ENCODE measurements around the gene ARHGAP45.
A peak's percentile ranks its signal among the peaks of the same experiment; 100 is the strongest.

ARHGAP45 gene

DNA sequence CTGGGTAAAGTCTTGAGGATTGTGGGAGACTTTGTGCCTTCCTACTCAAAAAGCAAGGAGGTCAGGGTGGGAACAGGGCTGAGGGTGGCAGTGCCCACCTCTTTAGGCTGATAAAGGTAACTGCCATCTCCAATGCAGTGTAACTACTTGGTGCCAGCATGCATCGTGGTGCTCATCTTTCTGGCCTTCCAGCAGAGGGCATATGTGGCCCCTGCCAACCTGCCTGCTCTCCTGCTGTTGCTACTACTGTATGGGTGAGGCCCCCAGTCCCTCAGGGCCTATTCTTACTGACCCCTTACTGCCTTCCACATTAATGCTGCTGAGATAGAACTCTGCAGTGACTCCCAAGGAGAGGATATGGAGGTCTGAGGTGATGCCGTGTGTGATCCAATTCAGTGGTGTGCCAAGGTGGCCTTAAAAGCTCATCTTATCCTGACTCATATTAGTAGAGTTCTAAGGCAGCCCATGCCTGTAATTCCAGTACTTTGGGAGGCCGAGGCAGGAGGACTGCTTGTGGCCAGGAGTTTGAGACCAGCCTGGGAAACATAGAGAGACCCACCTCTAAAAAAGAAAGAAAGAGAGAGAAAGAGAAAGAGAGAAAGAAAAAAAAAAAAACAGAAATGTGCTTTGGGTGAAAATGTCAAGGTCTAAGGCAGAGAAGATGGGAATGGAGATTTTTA, 9.7 kb upstream of the ARHGAP45 start:
- peak; percentile 39 to 46 (median 40) for DNase-seq

DNA sequence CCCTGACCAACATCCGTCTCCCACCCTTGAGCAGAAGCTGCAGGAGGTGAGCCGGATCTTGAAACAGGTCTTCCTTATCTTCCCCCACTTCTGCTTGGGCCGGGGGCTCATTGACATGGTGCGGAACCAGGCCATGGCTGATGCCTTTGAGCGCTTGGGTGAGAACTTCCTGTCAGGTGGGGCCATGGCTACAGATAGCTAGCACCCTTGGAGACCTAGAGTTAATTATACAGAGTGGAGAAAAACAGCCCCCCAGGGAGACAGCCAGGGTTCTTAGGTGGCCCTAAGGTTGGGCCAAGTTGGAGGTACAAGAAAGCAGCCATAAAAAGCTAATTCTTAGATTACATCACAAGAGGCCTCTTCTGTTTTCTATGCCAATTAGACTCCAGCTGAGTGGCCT, 8.9 kb upstream of the ARHGAP45 start:
- DNase-seq, result no peak

DNA sequence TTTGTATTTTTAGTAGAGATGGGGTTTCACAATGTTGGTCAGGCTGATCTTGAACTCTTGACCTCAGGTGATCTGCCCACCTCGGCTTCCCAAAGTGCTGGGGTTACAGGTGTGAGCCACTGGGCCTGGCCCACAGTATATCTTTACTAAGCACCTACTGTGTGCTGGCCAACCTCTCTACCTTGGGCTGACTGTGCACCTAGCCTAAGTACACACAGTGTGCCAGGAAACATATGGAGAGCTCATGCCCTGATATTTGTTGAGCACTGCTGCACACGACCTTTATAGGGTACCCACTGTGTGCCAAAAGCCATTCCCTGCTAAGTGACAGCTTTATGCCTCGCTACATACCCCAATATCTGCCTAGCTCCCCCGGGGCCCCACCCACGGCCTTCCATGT, 6.3 kb upstream of the ARHGAP45 start:
- DNase-seq, result no peak

DNA sequence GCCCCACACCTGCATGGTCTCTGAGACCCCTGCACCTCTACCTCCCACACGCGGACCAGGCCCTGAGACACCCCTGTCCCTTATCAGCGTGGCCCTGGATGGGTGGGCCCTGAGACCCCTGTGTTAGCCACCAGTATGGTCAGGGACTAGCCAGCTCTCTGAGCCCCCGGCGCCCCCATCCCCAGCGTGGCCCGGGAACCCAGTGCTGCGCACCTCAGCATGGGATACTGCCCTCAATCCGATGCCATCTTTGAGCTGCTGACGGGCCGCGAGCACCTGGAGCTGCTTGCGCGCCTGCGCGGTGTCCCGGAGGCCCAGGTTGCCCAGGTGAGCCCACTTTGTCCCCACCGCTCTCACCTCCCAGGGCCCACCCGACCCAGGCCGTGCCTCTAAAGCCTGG, 5.0 kb upstream of the ARHGAP45 start:
- no peak for DNase-seq

DNA sequence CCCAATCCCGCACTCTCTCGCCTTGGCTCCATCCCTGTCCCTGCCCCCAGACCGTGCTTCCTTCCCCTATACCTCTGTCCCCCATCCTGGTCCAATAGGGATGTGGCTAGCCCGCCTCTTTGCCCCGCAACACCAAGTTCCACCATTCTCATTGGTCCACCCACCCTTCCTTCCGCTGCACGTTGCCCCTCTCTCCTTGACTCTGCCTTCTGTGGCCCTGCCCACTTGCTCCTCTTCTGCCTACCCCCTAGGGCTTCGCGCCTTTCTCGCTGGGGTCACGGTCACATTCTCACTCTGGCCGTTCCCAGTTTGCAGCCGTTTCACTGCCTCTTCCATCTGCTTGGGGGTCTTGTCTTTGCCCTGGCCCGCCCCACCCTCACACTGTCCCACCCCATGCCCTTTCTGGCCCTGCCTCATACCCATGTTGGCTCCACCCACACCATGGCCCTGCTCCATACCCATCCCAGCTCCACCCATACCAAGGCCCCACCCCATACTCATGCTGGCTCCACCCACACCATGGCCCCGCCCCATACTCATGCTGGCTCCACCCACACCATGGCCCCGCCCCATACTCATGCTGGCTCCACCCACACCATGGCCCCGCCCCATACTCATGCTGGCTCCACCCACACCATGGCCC, 4.5 kb upstream of the ARHGAP45 start:
- DNase-seq, result no peak

DNA sequence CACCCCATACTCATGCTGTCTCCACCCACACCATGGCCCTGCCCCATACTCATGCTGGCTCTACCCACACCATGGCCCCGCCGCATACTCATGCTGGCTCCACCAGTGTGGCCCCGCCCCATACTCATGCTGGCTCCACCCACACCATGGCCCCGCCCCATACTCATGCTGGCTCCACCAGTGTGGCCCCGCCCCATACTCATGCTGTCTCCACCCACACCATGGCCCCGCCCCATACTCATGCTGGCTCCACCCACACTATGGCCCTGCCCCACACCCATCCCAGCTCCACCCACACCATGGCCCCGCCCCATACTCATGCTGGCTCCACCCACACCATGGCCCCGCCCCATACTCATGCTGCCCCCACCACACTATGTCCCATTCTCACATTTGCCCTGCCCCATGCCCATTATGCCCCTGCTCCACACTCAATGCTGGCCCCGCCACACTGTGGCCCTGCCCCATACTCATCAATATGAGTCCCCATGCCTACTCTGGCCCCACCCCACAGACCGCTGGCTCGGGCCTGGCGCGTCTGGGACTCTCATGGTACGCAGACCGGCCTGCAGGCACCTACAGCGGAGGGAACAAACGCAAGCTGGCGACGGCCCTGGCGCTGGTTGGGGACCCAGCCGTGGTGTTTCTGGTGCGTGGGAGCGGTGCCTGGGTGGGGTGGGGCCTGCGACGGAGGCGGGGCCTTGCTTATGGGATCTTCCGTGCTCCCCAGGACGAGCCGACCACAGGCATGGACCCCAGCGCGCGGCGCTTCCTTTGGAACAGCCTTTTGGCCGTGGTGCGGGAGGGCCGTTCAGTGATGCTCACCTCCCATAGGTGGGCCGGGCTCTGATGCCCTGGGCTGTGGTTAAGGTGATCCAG, 3.7 kb upstream of the ARHGAP45 start:
- DNase-seq, result peak; percentile 63 to 74 (median 74)

DNA sequence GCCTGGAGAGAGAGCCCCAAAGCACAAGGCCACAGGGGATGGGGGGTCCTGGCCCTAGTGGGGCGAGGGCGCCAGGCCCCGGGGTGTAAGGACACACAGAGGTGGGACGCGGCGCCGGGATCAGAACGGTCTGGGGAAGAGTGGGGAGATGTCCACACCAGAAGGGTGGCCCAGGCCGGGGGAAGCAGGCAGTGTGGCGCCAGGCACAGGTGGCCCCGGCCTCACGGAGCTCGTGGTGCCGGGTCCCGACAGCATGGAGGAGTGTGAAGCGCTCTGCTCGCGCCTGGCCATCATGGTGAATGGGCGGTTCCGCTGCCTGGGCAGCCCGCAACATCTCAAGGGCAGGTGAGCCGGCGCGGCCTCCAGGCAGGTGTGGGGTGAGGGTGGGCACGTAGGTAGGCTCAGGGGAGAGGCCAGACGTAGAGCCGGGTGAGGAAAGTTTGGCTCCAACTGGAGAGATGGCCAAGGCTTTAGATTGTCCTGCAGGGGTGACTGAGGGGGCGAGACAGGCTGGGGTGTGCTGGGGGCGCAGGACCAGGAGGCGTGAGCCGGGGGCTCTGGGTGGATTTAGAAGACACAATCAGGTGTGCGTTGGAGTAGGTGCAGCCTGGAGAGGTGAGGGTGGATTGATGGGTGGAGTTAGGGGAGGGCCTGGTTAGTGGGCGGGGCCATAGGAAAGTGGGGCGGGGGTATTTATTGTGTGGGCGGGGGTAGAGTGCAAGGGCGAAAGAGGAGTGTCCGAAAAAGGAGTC, 2.9 kb upstream of the ARHGAP45 start:
- DNase-seq, result no peak

DNA sequence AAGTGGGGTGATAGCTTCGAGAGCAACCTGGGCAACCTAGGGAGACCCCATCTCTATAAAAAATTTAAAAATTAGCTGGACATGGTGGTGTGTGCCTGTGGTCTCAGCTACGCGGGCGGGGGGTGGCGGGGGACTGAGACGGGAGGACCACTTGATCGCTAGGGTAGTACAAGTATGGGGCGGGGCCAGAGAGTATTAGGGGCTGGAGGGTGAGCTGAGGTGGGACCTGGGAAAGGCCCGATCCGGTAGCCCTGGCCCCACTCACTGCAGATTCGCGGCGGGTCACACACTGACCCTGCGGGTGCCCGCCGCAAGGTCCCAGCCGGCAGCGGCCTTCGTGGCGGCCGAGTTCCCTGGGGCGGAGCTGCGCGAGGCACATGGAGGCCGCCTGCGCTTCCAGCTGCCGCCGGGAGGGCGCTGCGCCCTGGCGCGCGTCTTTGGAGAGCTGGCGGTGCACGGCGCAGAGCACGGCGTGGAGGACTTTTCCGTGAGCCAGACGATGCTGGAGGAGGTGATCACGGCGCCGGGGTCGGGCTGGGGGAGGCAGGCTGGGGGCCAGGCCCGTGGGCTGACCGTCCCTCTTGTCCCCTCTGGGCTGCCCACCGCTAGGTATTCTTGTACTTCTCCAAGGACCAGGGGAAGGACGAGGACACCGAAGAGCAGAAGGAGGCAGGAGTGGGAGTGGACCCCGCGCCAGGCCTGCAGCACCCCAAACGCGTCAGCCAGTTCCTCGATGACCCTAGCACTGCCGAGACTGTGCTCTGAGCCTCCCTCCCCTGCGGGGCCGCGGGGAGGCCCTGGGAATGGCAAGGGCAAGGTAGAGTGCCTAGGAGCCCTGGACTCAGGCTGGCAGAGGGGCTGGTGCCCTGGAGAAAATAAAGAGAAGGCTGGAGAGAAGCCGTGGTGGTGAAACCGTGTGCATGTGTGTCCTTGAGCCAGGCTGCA, 2.0 kb upstream of the ARHGAP45 start:
- peak; percentile 84 to 92 (median 88) for DNase-seq

DNA sequence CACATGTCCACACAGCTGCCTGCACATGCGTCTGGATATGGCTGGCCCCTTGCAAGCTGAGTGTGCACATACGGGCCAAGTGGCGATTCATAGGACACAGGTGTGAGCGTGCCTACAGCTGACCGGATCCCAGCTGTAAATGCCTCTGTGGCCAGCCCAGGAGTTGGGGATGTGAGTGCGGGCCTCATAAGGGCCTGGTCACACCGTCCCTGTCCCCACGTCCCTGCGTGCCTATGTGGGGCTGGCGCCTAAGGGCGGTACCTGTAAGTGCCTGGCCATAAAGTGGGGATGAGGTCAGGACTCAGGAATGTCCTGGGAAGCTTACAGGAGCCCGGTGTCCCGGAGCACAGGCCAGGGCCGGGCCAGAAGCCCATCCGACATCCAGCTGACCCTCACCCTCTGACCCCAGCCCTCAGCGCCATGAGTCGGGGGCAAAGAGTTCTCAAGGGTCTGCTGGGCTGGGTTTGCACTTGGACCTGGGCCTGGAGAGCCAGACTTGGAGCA, 1.3 kb upstream of the ARHGAP45 start:
- DNase-seq, result no peak

DNA sequence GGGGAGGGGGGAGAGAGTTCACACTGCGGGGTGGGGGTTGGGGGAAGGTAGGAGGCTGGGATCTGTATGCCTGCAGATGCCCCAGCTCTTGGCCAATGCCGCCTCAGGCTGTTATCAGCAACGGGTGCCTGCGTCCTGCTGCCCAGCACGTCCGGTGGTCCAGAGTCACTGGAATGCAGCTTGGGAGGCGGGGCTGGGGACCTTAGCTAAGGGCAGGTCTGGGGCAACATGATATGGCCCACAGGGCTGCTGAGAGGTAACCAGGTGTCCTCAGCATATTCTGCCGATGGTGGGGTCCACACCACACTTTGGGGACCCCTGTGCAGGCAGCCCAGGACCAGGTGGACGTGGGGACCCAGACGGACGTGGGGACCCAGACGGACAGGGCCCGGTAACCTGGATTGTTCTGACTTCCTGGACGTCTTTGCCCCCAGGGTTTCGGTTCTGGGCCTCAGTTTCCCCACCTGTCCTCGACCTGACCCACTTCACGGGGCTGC, 668 bp upstream of the ARHGAP45 start:
- DNase-seq, result no peak

DNA sequence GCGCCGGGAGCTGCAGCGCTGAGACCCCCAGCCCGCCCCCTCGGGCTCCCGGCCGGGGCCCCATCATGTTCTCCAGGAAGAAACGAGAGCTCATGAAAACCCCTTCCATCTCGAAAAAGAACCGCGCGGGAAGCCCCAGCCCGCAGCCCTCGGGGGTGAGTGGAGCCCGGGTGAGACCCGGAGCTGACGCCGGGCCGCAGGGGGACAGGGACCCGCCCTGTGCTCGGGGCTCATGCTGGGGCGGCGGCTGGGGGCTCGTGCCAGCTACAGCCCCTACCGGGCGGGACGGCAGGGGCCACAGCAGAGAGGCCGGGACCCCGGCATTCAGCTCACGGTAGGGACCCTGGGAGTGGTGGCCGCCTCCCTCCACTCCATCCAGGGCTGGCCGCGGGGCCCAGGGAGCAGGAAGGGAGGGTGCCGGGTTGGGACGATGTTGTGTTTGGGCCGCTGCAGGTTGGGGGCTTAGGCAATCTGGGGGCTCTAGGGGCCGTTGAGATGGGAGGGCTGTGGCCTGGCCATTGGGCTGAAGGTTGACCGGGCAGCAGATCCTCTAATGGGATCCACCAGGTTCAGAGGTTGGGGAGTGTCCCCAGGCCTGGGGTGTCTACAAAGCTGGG, 482 bp downstream of the ARHGAP45 start:
- peak; percentile 64 to 77 (median 64) for DNase-seq

DNA sequence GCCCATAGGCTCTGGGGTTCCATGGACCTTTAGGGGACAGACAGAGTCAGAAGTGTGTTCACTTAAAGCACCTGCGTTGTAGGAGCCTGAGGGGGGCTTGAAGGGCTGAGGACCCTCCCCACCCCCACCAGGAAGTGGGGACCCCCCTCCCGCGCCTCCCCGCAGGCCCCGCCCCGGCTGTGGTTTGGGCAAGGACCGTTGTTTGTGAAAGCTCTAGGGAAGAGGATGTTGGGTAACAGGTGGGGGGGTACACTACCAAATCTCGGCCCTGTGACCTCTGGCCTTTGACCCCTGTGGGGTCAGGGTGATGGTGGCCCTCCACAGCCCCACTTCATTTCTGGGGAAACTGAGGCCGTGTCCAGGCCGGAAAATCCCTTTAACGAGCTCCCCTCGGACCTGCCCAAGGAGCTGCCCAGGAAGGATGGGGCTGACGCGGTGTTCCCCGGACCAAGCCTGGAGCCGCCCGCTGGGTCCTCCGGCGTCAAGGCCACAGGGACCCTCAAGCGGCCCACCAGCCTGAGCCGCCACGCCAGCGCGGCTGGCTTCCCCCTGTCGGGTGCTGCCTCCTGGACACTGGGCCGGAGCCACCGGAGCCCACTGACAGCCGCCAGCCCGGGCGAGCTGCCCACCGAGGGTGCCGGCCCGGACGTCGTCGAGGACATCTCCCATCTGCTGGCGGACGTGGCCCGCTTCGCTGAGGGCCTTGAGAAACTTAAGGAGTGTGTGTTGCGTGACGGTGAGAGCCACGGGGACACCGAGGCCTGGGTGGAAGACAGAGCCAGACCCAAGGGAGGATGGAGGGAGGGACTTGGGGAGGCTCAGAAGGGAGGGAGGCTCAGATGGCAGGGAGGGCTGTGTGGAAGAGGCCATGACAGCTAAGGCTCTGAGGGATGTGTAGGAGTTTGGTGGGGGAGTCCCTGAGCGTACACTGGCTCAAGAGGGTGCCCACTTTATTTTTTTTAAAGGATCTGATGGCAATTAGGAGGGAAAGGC, 1.3 kb downstream of the ARHGAP45 start:
- peak; percentile 57 to 75 (median 64) for DNase-seq

DNA sequence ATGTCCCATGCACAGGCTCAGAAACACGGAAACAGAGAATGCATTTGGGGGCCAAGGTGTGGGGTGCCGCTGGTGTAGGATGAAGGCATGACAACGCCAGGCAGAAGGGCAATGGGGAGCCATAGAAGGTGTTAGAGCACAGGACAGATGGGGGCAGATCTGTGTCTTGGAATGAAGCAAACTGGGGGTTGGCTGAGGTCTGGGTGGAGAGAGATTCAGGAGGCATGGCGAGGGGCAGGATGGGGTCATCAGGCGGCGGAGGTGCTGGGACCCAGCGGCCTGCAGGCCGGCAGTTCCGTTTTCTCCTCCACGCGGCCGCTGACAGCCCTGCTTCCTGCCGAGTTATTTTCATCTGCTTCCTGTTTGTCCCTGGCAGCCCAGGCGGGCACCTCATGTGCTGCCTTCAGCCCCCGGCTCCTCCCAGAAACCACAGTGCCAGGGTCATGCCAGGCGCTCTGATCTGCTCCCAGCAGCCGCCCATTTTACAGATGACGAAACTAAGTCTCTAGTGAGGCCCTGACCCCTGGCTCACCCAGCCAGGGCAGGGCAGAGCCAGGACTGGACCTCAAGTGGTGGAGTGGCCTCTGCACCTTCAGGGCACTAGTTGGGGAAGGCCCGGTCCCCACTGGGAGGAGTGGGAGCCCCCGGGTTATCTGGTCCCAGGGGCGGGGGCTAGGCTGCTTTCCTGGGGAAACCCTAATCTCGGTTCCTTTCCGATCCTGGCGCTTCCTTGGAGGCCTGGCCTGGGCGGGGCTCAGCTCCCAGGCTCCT, 2.2 kb downstream of the ARHGAP45 start:
- DNase-seq, result peak; percentile 91 to 93 (median 93)

DNA sequence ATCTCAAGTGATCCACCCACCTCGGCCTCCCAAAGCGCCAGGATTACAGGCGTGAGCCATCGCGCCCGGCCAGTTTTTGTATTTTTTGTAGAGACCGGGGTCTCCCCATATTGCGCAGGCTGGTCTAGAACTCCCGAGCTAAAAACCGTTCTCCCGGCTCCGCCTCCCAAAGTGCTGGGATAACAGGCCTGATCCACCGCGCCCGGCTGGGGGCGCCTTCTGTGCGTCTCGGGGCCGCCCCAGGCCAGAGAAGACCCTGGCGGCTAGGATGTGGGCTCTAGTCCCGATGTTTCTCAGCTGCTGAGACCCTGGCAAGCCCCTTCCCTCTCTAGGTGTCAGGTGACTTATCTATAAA, 3.6 kb downstream of the ARHGAP45 start:
- DNase-seq, result no peak

DNA sequence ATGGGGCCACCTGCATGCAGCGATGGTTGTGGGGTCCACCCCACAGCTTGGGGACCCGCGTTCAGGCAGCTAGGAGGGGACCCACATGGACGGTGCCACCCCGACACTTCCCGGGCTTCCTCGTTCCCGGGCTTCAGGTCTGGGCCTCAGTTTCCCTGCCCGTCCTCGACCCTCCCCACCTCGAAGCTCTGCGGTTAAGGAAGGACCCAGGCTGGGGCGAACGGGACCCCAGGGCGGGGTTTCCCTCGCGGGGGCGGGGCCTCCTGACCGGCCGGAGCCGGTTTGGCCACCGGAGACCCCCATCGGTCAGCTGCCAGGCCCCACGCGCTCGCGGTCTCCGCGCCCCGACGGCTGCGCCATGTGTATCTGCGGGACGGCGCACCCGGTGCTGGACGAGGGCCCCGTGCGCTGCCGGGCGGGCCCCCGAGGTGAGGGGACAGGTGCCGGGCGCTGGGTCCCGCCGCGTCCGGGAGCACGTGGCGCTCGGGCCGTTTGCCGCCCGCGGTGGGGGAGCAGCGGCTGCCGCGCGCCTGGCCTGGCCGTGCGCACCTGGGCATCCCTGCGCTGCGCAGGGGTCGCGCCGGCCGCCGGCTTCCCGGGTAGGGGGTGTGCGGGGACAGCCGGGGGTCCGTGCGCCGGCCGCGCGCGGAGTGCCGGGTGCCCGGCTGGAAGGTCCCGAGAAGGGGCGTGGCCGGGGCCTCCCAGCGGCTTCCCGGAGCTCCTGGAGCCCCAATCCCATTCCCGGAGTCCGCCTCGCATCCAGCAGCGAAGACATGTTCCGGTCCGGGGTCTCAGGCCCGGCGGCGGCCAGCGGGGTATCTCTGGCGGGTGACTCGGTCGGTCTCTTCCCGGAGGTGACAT, 4.2 kb downstream of the ARHGAP45 start:
- no peak for DNase-seq

DNA sequence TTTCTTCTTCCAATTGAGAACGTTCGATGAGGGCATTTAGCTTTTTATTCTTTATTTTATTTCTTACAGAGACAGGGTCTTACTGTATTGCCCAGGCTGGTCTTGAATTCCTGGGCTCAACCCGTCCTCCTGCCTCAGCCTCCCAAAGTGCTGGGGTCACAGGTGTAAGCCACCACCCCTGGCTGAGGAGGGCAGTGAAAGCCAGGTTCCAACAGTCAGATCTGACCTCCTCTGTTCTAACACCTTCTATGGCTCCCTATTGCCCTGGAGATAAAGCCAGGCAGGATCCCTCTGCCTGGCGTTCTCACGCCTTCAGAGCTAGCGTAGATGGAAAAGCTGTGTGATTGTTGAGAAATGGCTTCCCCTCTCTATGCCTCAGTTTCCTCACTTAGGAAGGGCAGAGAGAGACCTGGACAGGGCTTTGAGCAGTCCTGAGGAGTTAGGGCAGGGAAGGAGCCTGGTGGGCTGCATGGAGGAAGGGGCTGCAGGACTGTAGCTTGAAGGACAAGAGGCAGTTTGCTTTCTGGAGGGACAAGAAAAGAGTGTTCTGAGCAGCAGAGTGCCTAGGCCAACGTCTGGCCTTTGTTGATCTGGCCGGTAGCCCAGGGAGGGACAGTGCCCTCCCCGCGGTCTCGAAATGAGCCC, 5.5 kb downstream of the ARHGAP45 start:
- DNase-seq, result no peak
